ENCODE results near the gene AP3D1.

AP3D1 gene

GRCh38 chr19:2112516-2113320, 38.6 kb downstream of the AP3D1 start:
- Histone ChIP-seq H3K4me3 (ENCODE audit: low read depth in 1 of 2, low read length in 2 of 2) (no peak overlapping the region), H3K36me3 (ENCODE audit: control insufficient read depth in 1 of 2, insufficient read depth in 2 of 2, low read length in 2 of 2) (peaks cover 64 to 97% of the 10 kb centered on the region in 2 donors), H3K27ac (ENCODE audit: low read depth, low read length) (no peak overlapping the region)

GRCh38 chr19:2111886-2112285, 39.5 kb downstream of the AP3D1 start:
- H3K4me3 ChIP-seq (ENCODE audit: low read depth in 1 of 2, low read length in 2 of 2), result no peak overlapping the region
- peaks cover 65 to 96% of the 10 kb centered on the region in 2 donors for H3K36me3 ChIP-seq (ENCODE audit: control insufficient read depth in 1 of 2, insufficient read depth in 2 of 2, low read length in 2 of 2)
- no peaks in the 10 kb centered on the region for H3K9me3 ChIP-seq (ENCODE audit: control insufficient read depth in 1 of 2, low read length in 2 of 2)
- H3K27ac ChIP-seq (ENCODE audit: low read depth, low read length), result no peak overlapping the region
- H3K27me3 ChIP-seq (ENCODE audit: control insufficient read depth in 1 of 2, insufficient read depth in 2 of 2, low read length in 2 of 2), result no peaks in the 10 kb centered on the region
- no peaks in the 10 kb centered on the region for H3K4me1 ChIP-seq (ENCODE audit: control insufficient read depth in 1 of 2, insufficient read depth in 2 of 2, low read length in 2 of 2)
- H3K9ac ChIP-seq (ENCODE audit: low read depth in 1 of 2, low read length in 2 of 2), result no peak overlapping the region

More at GRCh38 chr19:2112516-2113320, 38.6 kb downstream of the AP3D1 start:
- Histone ChIP-seq H3K27me3 (ENCODE audit: control insufficient read depth in 1 of 2, insufficient read depth in 2 of 2, low read length in 2 of 2) (no peaks in the 10 kb centered on the region), H3K9me3 (ENCODE audit: control insufficient read depth in 1 of 2, low read length in 2 of 2) (no peaks in the 10 kb centered on the region), H3K4me1 (ENCODE audit: control insufficient read depth in 1 of 2, insufficient read depth in 2 of 2, low read length in 2 of 2) (no peaks in the 10 kb centered on the region), H3K9ac (ENCODE audit: low read depth in 1 of 2, low read length in 2 of 2) (no peak overlapping the region)

DNA sequence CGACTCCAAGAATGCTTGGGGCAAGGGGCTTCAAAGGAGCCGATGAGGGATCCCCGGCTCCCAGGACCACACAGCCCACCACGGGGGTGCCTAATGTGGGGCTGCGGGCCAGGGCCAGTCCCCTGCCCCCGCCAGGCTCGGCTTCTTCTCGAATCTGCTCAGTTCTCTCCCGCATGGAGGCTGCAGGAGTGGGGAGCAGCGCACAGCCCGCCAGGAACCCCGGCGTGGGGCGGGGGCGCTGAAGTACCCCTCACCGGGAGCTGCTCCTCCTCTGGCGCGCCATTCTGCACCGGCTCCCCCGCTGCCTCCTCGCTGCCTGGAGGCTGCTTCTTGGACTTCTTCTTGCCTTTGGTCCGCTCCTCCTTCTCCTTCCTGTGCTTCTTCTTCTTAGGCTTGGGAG, 39.9 kb downstream of the AP3D1 start:
- Histone ChIP-seq H3K9me3 (ENCODE audit: control insufficient read depth in 1 of 2, low read length in 2 of 2) (no peaks in the 10 kb centered on the region), H3K9ac (ENCODE audit: low read depth in 1 of 2, low read length in 2 of 2) (no peak overlapping the region), H3K27me3 (ENCODE audit: control insufficient read depth in 1 of 2, insufficient read depth in 2 of 2, low read length in 2 of 2) (no peaks in the 10 kb centered on the region), H3K4me3 (ENCODE audit: low read depth in 1 of 2, low read length in 2 of 2) (no peak overlapping the region), H3K4me1 (ENCODE audit: control insufficient read depth in 1 of 2, insufficient read depth in 2 of 2, low read length in 2 of 2) (no peaks in the 10 kb centered on the region), H3K27ac (ENCODE audit: low read depth, low read length) (no peak overlapping the region), H3K36me3 (ENCODE audit: control insufficient read depth in 1 of 2, insufficient read depth in 2 of 2, low read length in 2 of 2) (peaks cover 64 to 96% of the 10 kb centered on the region in 2 donors)

GRCh38 chr19:2110822-2111221, 40.5 kb downstream of the AP3D1 start:
- H3K4me1 ChIP-seq (ENCODE audit: control insufficient read depth in 1 of 2, insufficient read depth in 2 of 2, low read length in 2 of 2), result no peaks in the 10 kb centered on the region
- no peaks in the 10 kb centered on the region for H3K9me3 ChIP-seq (ENCODE audit: control insufficient read depth in 1 of 2, low read length in 2 of 2)
- no peaks in the 10 kb centered on the region for H3K27me3 ChIP-seq (ENCODE audit: control insufficient read depth in 1 of 2, insufficient read depth in 2 of 2, low read length in 2 of 2)
- no peak overlapping the region for H3K4me3 ChIP-seq (ENCODE audit: low read depth in 1 of 2, low read length in 2 of 2)
- H3K27ac ChIP-seq (ENCODE audit: low read depth, low read length), result no peak overlapping the region
- H3K36me3 ChIP-seq (ENCODE audit: control insufficient read depth in 1 of 2, insufficient read depth in 2 of 2, low read length in 2 of 2), result peaks cover 60 to 96% of the 10 kb centered on the region in 2 donors
- H3K9ac ChIP-seq (ENCODE audit: low read depth in 1 of 2, low read length in 2 of 2), result no peak overlapping the region

DNA sequence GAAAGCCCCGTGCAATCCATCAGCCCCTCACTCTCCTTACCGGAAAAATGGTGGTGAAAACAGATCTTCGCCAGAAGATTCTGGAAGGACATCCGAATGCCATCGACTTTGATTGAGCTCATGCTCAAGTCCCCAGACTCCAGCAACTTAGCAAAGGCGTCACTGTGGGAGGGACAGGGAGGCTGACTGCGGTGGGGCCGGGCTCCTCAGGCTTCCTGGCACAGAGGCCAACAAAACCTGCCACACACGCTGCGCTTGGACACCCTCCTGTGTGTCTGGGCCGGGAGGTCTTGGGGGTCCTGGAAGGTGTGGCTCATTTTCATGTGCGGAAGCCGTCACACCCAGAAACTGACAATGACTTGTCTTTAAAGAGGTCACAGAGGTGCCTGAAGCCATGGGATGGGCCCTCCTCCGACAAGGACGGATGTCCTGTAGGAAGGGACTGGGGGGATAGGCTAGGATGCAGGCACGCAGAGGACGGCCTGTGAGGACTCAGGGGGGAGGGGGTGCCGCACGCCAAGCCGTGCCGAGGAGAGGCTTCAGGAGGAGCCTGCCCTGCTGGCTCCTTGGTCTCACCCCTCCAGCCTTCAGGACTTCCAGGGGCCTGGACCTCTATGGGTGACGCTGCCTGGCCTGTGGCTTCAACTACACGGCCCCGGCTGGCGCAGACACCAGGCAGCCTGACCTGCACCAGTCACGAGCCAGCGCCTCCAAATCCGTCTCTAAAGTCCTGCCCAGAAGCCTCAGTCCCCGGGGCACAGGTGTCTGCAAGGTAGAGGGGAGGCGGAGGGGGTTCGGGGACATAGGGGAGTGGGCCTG, 42.1 kb downstream of the AP3D1 start:
- Histone ChIP-seq H3K9ac (ENCODE audit: low read depth in 1 of 2, low read length in 2 of 2) (no peak overlapping the region), H3K27ac (ENCODE audit: low read depth, low read length) (no peak overlapping the region), H3K27me3 (ENCODE audit: control insufficient read depth in 1 of 2, insufficient read depth in 2 of 2, low read length in 2 of 2) (no peaks in the 10 kb centered on the region), H3K9me3 (ENCODE audit: control insufficient read depth in 1 of 2, low read length in 2 of 2) (no peaks in the 10 kb centered on the region), H3K4me3 (ENCODE audit: low read depth in 1 of 2, low read length in 2 of 2) (no peak overlapping the region), H3K4me1 (ENCODE audit: control insufficient read depth in 1 of 2, insufficient read depth in 2 of 2, low read length in 2 of 2) (no peaks in the 10 kb centered on the region), H3K36me3 (ENCODE audit: control insufficient read depth in 1 of 2, insufficient read depth in 2 of 2, low read length in 2 of 2) (peaks cover 45 to 92% of the 10 kb centered on the region in 2 donors)

DNA sequence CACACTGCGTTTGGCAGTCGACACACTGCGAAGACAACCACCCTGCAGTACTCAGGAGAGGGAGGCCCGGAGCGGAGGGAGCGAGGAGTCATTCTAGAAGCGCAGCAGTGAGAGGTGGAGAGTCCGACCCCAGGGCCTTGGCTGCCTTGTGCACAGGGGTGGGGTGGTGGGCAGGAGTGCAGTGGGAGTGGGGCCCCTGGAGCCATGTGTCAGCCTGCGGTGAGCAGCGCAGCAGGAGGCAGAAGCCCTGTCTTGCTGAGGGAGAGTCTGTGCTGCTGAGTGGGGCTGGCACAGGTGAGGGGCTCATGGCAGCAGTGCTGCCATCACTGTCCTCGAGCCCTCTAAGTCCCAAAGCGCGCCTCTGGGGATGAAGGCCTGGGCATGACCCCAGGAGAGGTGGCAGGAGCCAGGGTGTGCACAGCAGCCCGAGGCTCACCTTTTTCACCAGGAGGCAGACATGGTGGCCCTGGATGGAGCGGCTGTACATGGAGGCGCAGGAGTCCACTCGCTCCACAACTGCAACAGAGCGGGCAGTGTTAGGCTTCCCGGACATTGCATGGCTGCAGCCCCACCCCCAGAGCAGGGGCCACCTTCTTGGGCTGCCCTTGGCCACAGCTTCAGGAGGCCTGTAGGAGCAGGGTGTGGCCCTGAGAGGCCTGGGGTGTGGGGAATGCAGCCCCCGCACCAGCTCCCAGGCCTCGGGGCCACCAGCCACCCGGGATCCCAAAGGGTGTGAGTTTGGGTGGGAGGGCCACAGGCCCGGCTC, 42.9 kb downstream of the AP3D1 start:
- Histone ChIP-seq H3K4me1 (ENCODE audit: control insufficient read depth in 1 of 2, insufficient read depth in 2 of 2, low read length in 2 of 2) (no peaks in the 10 kb centered on the region), H3K9me3 (ENCODE audit: control insufficient read depth in 1 of 2, low read length in 2 of 2) (no peaks in the 10 kb centered on the region), H3K27me3 (ENCODE audit: control insufficient read depth in 1 of 2, insufficient read depth in 2 of 2, low read length in 2 of 2) (no peaks in the 10 kb centered on the region), H3K4me3 (ENCODE audit: low read depth in 1 of 2, low read length in 2 of 2) (no peak overlapping the region), H3K27ac (ENCODE audit: low read depth, low read length) (no peak overlapping the region), H3K36me3 (ENCODE audit: control insufficient read depth in 1 of 2, insufficient read depth in 2 of 2, low read length in 2 of 2) (peaks cover 37 to 86% of the 10 kb centered on the region in 2 donors), H3K9ac (ENCODE audit: low read depth in 1 of 2, low read length in 2 of 2) (no peak overlapping the region)

GRCh38 chr19:2103045-2103707, 48.2 kb downstream of the AP3D1 start:
- Histone ChIP-seq H3K36me3 (ENCODE audit: control insufficient read depth in 1 of 2, insufficient read depth in 2 of 2, low read length in 2 of 2) (peaks cover 35 to 67% of the 10 kb centered on the region in 2 donors), H3K9me3 (ENCODE audit: control insufficient read depth in 1 of 2, low read length in 2 of 2) (no peaks in the 10 kb centered on the region), H3K27ac (ENCODE audit: low read depth, low read length) (no peak overlapping the region), H3K4me1 (ENCODE audit: control insufficient read depth in 1 of 2, insufficient read depth in 2 of 2, low read length in 2 of 2) (no peaks in the 10 kb centered on the region), H3K9ac (ENCODE audit: low read depth in 1 of 2, low read length in 2 of 2) (no peak overlapping the region), H3K4me3 (ENCODE audit: low read depth in 1 of 2, low read length in 2 of 2) (no peak overlapping the region), H3K27me3 (ENCODE audit: control insufficient read depth in 1 of 2, insufficient read depth in 2 of 2, low read length in 2 of 2) (no peaks in the 10 kb centered on the region)

- Histone ChIP-seq H3K27ac (ENCODE audit: low read depth, low read length) (no peak overlapping the region), H3K27me3 (ENCODE audit: control insufficient read depth in 1 of 2, insufficient read depth in 2 of 2, low read length in 2 of 2) (no peaks in the 10 kb centered on the region), H3K36me3 (ENCODE audit: control insufficient read depth in 1 of 2, insufficient read depth in 2 of 2, low read length in 2 of 2) (peaks cover 29 to 56% of the 10 kb centered on the region in 2 donors), H3K9me3 (ENCODE audit: control insufficient read depth in 1 of 2, low read length in 2 of 2) (no peaks in the 10 kb centered on the region), H3K4me1 (ENCODE audit: control insufficient read depth in 1 of 2, insufficient read depth in 2 of 2, low read length in 2 of 2) (peaks cover 9 to 11% of the 10 kb centered on the region in 2 donors), H3K4me3 (ENCODE audit: low read depth in 1 of 2, low read length in 2 of 2) (no peak overlapping the region), H3K9ac (ENCODE audit: low read depth in 1 of 2, low read length in 2 of 2) (no peak overlapping the region)
These were observed 49.7 kb downstream of the AP3D1 start for GRCh38 chr19:2101417-2102335.

GRCh38 chr19:2100719-2101061, 50.7 kb downstream of the AP3D1 start:
- H3K4me1 ChIP-seq (ENCODE audit: control insufficient read depth in 1 of 2, insufficient read depth in 2 of 2, low read length in 2 of 2), result peaks cover 9 to 11% of the 10 kb centered on the region in 2 donors
- H3K9me3 ChIP-seq (ENCODE audit: control insufficient read depth in 1 of 2, low read length in 2 of 2), result no peaks in the 10 kb centered on the region
- no peak overlapping the region for H3K27ac ChIP-seq (ENCODE audit: low read depth, low read length)
- no peaks in the 10 kb centered on the region for H3K27me3 ChIP-seq (ENCODE audit: control insufficient read depth in 1 of 2, insufficient read depth in 2 of 2, low read length in 2 of 2)
- H3K36me3 ChIP-seq (ENCODE audit: control insufficient read depth in 1 of 2, insufficient read depth in 2 of 2, low read length in 2 of 2), result peaks cover 26 to 46% of the 10 kb centered on the region in 2 donors
- H3K4me3 ChIP-seq (ENCODE audit: low read depth in 1 of 2, low read length in 2 of 2), result no peak overlapping the region
- H3K9ac ChIP-seq (ENCODE audit: low read depth in 1 of 2, low read length in 2 of 2), result no peak overlapping the region

Data from duodenal mucosa (tissue), 2 donors.